A549 (cell line): Measurements from ENCODE around the gene CFAP73. TPM values are rescaled to one million over a fixed set of nuclear protein-coding genes. Genes with fewer than 3 reads are reported as not detected.
A peak's percentile ranks its signal among the peaks of the same experiment; 100 is the strongest.

Experiments
- ATAC-seq, 2 experiments: fragments of 200-7000 bp in 1 of 2; fragments of >200 bp in 1 of 2; cut with Nextera tagmentation in 1 of 2; cut with Tn5 transposase in 1 of 2; 3 replicates each; pipeline versions ENCODE4 v1.8.0 to v1.9.1; 2018 to 2020; ENCODE audit warnings: mild to moderate bottlenecking in 1 of 2, moderate library complexity in 1 of 2
- CTCF ChIA-PET: fragments of 300-600 bp; sonication (Branson Sonifier 250); formaldehyde crosslinking; extraction: SDS; loops from one replicate; lab custom pipeline; 2021; ENCODE audit warnings: antibody characterized with exemption, inconsistent platforms; lab: Yijun Ruan, JAX
- POLR2A ChIA-PET: fragments of 350-600 bp; formaldehyde crosslinking; extraction: SDS; loops from one replicate; lab custom pipeline; 2021; ENCODE audit warnings: antibody characterized with exemption, inconsistent platforms; lab: Yijun Ruan, JAX
- DNase-seq, 2 experiments: peaks; one replicate each; pipeline versions ENCODE4 v3.0.0 to v3.0.0-alpha.2; 2011 to 2016; ENCODE audit warnings: low read depth in 1 of 2, low spot score in 1 of 2
- FAIRE-seq: peaks from 2 replicates; lab custom pipeline; 2011; peaks lifted over from hg19 to GRCh38; lab: Jason Lieb, UNC
- H3K27ac ChIP-seq, 2 experiments: fragments of >200 bp; sonication (Bioruptor Twin); formaldehyde crosslinking; 3 replicates each; pipeline ENCODE4 v1.5.1; 2016 to 2017
- H3K4me1 ChIP-seq: fragments of >200 bp; sonication (Bioruptor Twin); formaldehyde crosslinking; 3 replicates; pipeline ENCODE4 v1.6.1; 2016
- H3K4me2 ChIP-seq: fragments of >200 bp; sonication (Bioruptor Twin); formaldehyde crosslinking; 3 replicates; pipeline ENCODE4 v1.6.1; 2016
- H3K4me3 ChIP-seq: fragments of >200 bp; sonication (Bioruptor Twin); formaldehyde crosslinking; 3 replicates; pipeline ENCODE4 v1.5.1; 2016
- H3K9me3 ChIP-seq: fragments of >200 bp; sonication (Bioruptor Twin); formaldehyde crosslinking; 3 replicates; pipeline ENCODE4 v1.6.1; 2016
- CBX2 ChIP-seq: fragments of 200-600 bp; sonication (generic); IDR thresholded peaks from 2 replicates; pipeline ENCODE4 v1.6.1; 2016; ENCODE audit warnings: low read depth, mild to moderate bottlenecking, borderline replicate concordance
- FOSL2 ChIP-seq, 2 experiments: fragments of 450-650 bp in 1 of 2; fragments of >200 bp in 1 of 2; sonication (Bioruptor Twin) in 1 of 2; formaldehyde crosslinking; IDR thresholded peaks; 2 replicates each; pipeline versions ENCODE4 v1.5.0 to v1.6.1; 2016 to 2020; ENCODE audit warnings: mild to moderate bottlenecking in 1 of 2, moderate library complexity in 1 of 2
- GATA3 ChIP-seq: IDR thresholded peaks from 2 replicates; pipeline ENCODE4 v1.6.1; 2012; ENCODE audit warnings: borderline replicate concordance
- HDAC2 ChIP-seq: fragments of 200-600 bp; sonication (generic); IDR thresholded peaks from 2 replicates; pipeline ENCODE4 v1.6.1; 2016
- HEYL ChIP-seq: fragments of 250-450 bp; sonication (Bioruptor Pico); IDR thresholded peaks from 2 replicates; pipeline ENCODE4 v1.8.0; 2021; ENCODE audit warnings: mild to moderate bottlenecking, moderate library complexity
- HOXB5 ChIP-seq: fragments of 250-450 bp; sonication (Bioruptor Pico); IDR thresholded peaks from 2 replicates; pipeline ENCODE4 v1.5.0; 2020; ENCODE audit warnings: mild to moderate bottlenecking, moderate library complexity
- JUN ChIP-seq, 2 experiments: fragments of >200 bp; sonication (Bioruptor Twin); formaldehyde crosslinking; IDR thresholded peaks; 2 replicates in 1 of 2; 3 replicates in 1 of 2; pipeline ENCODE4 v1.6.1; 2016 to 2017
- KDM1A ChIP-seq: fragments of 200-600 bp; sonication (generic); IDR thresholded peaks from 2 replicates; pipeline ENCODE4 v1.6.1; 2016; ENCODE audit warnings: low read depth, mild to moderate bottlenecking
- MYC ChIP-seq: IDR thresholded peaks from 2 replicates; pipeline ENCODE4 v1.6.1; 2012; ENCODE audit warnings: mild to moderate bottlenecking, inconsistent platforms, low read length, improper control_type of control experiment, borderline replicate concordance
- NR3C1 ChIP-seq: fragments of >200 bp; sonication (Bioruptor Twin); formaldehyde crosslinking; IDR thresholded peaks from 3 replicates; pipeline ENCODE4 v1.6.1; 2017
- RCOR1 ChIP-seq: fragments of 150-350 bp; IDR thresholded peaks from 2 replicates; pipeline ENCODE4 v1.6.1; 2014; ENCODE audit warnings: antibody characterized with exemption, low read length, low read depth
- RNF2 ChIP-seq: fragments of 200-600 bp; sonication (generic); IDR thresholded peaks from 2 replicates; pipeline ENCODE4 v1.6.1; 2016; ENCODE audit warnings: low read depth, mild to moderate bottlenecking, antibody characterized with exemption, moderate library complexity, borderline replicate concordance
- ZFP36 ChIP-seq: fragments of 450-650 bp; IDR thresholded peaks from 2 replicates; pipeline ENCODE4 v1.6.1; 2014; ENCODE audit warnings: borderline replicate concordance; ENCODE audit not compliant: partially characterized antibody
- WGBS: methylation state at CpG from one replicate; pipeline ENCODE4 v1.1.6; 2017; ENCODE audit errors: missing lambda C conversion rate; 5-methylcytosine and 5-hydroxymethylcytosine counted together
- polyA plus RNA-seq, 4 experiments: library from polyadenylated mRNA; depleted of rRNA in 3 of 4; stranded (reverse); fragments of >200 nt; fragmentation: RNase III in 1 of 4; extraction: RNeasy Plus Mini Kit Qiagen cat#74134 plus additional on column Dnase treatment in 1 of 4; gene quantifications; 2 replicates in 3 of 4; 3 replicates in 1 of 4; pipeline ENCODE4 v1.2.3, GENCODE V29; 2011 to 2017
- TF ChIP-seq, protein P1 (sequence below): fragments of 250-450 bp; sonication (Bioruptor Pico); IDR thresholded peaks from 2 replicates; pipeline ENCODE4 v1.5.0; 2021; ENCODE audit warnings: mild to moderate bottlenecking, moderate library complexity, borderline replicate concordance
- TF ChIP-seq, protein P2 (sequence below): fragments of >200 bp; sonication (Bioruptor Twin); formaldehyde crosslinking; IDR thresholded peaks from 3 replicates; pipeline ENCODE4 v1.6.1; 2016
- TF ChIP-seq, protein P3 (sequence below): IDR thresholded peaks from 2 replicates; pipeline ENCODE4 v1.6.1; 2012; ENCODE audit warnings: low read depth, borderline replicate concordance
- TF ChIP-seq, protein P4 (sequence below): fragments of 250-450 bp; sonication (Bioruptor Pico); IDR thresholded peaks from 2 replicates; pipeline ENCODE4 v1.5.0; 2020; ENCODE audit warnings: low read depth, mild to moderate bottlenecking, moderate library complexity
- TF ChIP-seq, protein P5 (sequence below): fragments of 450-650 bp; IDR thresholded peaks from 2 replicates; pipeline ENCODE4 v1.6.1; 2014; ENCODE audit warnings: antibody characterized with exemption

The CFAP73 gene
- polyA plus RNA-seq, 2 of the 4 experiments (the other 2 are of a cell fraction) = 0.05 TPM; not detected in 1

DNA sequence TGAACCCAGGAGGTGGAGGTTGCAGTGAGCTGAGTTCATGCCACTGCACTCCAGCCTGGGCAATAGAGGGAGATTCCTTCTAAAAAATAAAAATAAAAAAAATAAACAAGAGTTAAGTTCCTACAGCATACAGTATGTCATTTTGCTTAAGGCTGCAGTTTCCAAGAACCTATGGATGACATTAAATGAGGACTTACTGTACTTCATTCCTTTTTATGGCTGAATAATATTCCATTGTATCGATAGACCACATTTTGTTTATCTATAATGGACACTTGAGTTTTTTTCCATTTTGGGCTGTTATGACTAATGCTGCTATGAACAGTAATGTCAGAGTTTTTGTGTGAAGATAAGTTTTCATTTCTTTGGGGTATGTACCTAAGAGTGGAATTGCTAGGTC, 31.4 kb upstream of the CFAP73 start (continued):
- TF ChIP-seq, protein P1, sequence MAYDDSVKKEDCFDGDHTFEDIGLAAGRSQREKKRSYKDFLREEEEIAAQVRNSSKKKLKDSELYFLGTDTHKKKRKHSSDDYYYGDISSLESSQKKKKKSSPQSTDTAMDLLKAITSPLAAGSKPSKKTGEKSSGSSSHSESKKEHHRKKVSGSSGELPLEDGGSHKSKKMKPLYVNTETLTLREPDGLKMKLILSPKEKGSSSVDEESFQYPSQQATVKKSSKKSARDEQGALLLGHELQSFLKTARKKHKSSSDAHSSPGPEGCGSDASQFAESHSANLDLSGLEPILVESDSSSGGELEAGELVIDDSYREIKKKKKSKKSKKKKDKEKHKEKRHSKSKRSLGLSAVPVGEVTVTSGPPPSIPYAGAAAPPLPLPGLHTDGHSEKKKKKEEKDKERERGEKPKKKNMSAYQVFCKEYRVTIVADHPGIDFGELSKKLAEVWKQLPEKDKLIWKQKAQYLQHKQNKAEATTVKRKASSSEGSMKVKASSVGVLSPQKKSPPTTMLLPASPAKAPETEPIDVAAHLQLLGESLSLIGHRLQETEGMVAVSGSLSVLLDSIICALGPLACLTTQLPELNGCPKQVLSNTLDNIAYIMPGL (CRISPR knock-in tag) = no peak
- TF ChIP-seq, protein P2, sequence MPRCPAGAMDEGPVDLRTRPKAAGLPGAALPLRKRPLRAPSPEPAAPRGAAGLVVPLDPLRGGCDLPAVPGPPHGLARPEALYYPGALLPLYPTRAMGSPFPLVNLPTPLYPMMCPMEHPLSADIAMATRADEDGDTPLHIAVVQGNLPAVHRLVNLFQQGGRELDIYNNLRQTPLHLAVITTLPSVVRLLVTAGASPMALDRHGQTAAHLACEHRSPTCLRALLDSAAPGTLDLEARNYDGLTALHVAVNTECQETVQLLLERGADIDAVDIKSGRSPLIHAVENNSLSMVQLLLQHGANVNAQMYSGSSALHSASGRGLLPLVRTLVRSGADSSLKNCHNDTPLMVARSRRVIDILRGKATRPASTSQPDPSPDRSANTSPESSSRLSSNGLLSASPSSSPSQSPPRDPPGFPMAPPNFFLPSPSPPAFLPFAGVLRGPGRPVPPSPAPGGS = no peak

DNA sequence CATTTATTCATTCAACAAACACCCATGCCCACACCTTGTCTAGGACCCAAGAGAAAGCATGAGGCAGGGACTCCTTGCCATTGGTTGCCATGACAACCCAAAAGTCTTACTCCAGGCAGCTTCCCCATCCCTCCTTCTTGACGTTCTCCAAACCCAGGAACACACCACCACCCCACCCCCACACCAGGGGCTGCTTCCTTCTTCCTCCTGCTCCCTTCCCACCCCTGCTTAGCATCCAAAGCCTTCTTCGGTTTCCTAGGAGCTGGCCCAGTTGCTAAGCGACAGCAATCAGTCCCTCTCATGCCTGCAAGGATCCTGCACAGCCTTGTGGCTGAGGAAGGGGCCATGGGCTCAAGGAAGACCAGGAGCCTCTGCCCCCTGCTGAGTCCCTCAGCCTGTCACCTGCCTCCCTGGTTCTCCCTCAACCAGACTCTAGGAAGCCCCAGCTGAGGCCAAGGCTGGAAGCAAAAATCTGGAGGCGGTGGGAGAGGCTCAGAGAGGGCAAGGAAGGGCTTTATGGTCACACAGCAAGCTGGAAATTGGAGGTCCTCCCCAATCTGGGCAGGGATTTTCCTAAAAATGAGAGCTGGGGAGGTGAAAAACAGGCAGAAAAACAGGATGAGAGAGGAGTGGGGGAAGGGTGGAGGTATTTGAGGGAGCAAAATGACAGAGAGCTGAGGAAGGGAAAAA, 29.4 kb upstream of the CFAP73 start:
- 11% methylated on average over 3 of the region's 4 CpGs for WGBS
- DNase-seq (peak in 1 of 2 experiments; percentile 35), FAIRE-seq (no peak)
- TF ChIP-seq HOXB5 (CRISPR knock-in tag) (no peak), HDAC2 (no peak), JUN (IDR thresholded peaks at IDR 0.05) (no peak), HEYL (CRISPR knock-in tag) (no peak), CBX2 (no peak), MYC (no peak), RNF2 (no peak), GATA3 (no peak), RCOR1 (no peak), FOSL2 (IDR thresholded peaks at IDR 0.05) (no peak), FOSL2 (CRISPR knock-in tag; IDR thresholded peaks at IDR 0.05) (no peak), KDM1A (0 out of 2 replicates have a peak, but pooled peaks have one; percentile 24), ZFP36 (peak; percentile 68)
- TF ChIP-seq, protein P3, sequence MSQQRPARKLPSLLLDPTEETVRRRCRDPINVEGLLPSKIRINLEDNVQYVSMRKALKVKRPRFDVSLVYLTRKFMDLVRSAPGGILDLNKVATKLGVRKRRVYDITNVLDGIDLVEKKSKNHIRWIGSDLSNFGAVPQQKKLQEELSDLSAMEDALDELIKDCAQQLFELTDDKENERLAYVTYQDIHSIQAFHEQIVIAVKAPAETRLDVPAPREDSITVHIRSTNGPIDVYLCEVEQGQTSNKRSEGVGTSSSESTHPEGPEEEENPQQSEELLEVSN = no peak
- TF ChIP-seq, all 56 proteins: peak for 2
- Histone ChIP-seq H3K4me3 (no peak overlapping the region), H3K27ac (no peak overlapping the region), H3K9me3 (peaks cover 5% of the 10 kb centered on the region; the same call in 1 of the 3 replicates), H3K4me1 (no peaks in the 10 kb centered on the region), H3K4me2 (no peak overlapping the region)
- 0 out of 6 replicates have a peak, but pooled peaks of 1 of the 2 experiments have one; percentile 15 for ATAC-seq
- ChIA-PET CTCF (interaction anchor here (0.9 to 3.0 kb wide), 7 partner anchors 11 to 74 kb away, joined by 3 to 17 read pairs (median 7); partner anchors contain the start of gene RASAL1), POLR2A (no interaction called here)

DNA sequence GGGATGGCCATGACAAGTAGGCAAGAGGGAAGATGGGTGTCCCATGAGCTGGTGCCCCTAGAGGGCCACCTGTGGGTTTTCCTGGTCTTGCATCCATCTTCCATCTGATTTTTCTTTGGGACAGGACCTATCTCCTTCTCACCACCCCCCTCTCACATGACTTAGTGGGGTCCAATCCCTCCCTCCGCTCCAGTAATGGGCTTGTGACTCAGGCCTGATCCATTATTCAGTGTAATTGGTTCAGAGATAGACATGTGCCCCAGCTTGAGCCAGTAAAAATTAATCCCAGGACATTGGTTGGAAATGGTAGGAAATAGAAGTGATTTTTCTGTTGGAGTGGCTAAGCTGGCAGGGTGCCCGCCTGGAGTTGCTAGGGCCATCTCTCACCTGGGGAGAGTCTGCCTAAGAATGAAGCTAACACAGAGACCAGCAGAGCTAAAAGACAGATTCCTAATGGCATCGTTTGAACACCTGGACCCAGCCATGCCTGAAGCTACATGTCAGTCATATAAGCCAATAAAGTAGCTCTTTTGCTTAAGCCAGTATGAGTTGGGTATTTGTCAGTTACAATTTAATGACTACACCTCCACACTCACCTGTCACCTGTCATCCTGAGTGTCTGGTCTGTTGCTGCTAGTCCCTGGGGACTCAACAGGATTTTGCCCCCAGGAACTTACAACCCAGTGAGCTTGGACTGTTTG, 28.7 kb upstream of the CFAP73 start:
- H3K4me3 ChIP-seq = no peak overlapping the region
- no peak for TF ChIP-seq NR3C1
- TF ChIP-seq, protein P4, sequence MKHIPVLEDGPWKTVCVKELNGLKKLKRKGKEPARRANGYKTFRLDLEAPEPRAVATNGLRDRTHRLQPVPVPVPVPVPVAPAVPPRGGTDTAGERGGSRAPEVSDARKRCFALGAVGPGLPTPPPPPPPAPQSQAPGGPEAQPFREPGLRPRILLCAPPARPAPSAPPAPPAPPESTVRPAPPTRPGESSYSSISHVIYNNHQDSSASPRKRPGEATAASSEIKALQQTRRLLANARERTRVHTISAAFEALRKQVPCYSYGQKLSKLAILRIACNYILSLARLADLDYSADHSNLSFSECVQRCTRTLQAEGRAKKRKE (CRISPR knock-in tag) = no peak
- TF ChIP-seq, protein P3 = no peak
- TF ChIP-seq, protein P5, sequence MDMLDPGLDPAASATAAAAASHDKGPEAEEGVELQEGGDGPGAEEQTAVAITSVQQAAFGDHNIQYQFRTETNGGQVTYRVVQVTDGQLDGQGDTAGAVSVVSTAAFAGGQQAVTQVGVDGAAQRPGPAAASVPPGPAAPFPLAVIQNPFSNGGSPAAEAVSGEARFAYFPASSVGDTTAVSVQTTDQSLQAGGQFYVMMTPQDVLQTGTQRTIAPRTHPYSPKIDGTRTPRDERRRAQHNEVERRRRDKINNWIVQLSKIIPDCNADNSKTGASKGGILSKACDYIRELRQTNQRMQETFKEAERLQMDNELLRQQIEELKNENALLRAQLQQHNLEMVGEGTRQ = peak; percentile 69
- H3K27ac ChIP-seq = no peak overlapping the region
- WGBS = 20% methylated on average over 3 of the region's 3 CpGs
- no peak overlapping the region for H3K4me2 ChIP-seq
- ChIA-PET POLR2A (no interaction called here), CTCF (interaction anchor here (0.9 to 3.0 kb wide), 8 partner anchors 10 to 75 kb away, joined by 3 to 17 read pairs (median 7); partner anchors contain the start of gene RASAL1)
- peak; percentile 31 to 62; a peak in 4 of 6 replicates for ATAC-seq
- H3K9me3 ChIP-seq = peaks cover 5% of the 10 kb centered on the region; the same call in 1 of the 3 replicates
- peak in 1 of 2 experiments; percentile 31 for DNase-seq
- H3K4me1 ChIP-seq = no peaks in the 10 kb centered on the region
- FAIRE-seq = no peak
